Measurements from ENCODE around the gene CARM1.
"Not testable (repeated sequence)": the region's sequence is repeated elsewhere in the genome, so short reads cannot be mapped to it uniquely, and the experiment has no call there.

CARM1 gene

DNA sequence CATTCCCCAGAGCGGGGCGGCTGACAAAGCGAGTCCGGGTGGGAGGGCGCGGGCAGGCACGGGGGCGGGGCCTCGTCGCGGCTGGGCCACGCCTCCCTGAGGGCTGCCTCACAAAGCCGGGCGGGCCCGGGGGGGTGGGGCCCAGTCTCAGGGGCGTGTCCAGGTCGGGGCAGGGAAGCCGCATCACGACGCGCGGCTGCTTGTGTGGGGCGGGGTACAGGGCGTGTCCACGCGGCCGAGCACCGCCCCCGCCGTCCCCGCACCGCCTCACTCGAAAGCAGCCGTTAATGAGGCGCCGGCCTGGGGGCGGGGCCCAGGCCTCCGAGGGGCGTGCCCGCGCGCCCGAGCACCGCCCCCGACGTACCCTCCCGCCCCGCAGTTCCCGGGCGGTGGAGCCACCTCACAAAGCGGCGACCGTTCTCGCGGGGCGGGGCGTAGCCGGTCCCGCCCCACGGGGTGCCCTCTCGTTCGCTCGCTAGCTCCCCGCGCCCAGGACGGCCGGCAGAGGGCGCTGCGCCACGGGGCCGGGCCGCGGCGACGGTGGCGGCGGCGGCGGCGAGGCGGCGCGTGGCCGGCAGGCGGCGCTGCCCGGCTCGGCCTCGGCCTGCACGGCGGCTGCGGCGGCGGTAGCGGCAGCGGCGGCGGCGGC, at the start of gene CARM1:
TSS of gene CARM1 (plus strand) at position 599 of the 649 bp plus-strand sequence. CDS start 150 bp downstream, outside the sequence.
- peak; percentile 99 to 100 (median 100) for DNase-seq

DNA sequence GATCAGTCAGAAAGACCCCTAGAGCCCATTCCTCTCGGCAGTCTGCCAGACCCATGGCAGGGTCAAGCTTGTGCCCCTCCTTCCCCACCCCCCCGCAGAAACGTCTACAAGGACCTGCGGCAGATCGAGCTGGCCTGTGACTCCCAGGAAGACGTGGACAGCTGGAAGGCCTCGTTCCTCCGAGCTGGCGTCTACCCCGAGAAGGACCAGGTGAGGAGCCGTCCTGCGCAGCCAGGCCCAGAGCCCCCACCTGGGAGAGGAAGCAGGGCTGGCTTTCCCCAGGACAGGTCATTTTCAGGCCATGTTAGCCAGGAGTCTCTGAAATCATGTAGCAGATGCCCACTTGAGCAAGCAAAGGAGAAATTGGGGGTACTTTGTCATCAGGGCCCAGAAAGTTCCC, 47.7 kb upstream of the CARM1 start:
- no peak for DNase-seq

DNA sequence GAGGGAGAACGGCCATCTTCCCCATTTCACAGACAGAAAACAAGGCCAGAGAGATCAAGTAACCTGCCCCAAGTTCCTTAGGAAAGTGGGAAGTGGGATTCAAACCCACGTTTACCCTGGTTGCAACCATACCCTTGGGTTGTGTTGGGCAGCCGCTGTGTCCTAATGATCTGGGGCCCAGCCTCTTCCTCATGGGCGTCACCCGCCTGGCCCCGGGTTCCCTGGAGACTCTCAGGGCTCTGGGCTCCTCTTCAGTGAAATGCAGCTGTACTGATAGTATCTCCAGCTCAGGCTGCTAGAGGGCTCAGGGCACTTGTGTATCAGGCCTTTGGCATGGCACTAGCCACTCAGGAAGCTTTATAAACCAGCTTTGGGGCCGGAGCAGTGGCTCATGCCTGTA, 45.1 kb upstream of the CARM1 start:
- no peak for DNase-seq

DNA sequence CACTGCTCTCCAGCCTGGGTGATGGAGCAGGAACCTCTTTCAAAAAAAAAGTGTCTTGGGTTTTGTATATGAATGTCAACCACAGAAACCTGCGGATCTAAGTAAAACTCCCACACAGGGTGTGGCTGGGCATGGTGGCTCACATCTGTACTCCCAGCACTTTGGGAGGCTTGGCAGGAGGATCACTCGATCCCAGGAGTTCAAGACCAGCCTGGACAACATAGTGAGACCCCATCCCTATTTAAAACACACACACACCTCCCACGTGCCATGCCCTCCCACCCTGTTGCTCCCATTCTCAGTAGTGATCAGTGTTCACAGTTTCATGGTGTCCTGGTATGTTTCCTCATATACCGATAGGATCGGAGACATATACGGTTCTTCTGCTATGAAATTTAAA, 44.5 kb upstream of the CARM1 start:
- no peak for DNase-seq

DNA sequence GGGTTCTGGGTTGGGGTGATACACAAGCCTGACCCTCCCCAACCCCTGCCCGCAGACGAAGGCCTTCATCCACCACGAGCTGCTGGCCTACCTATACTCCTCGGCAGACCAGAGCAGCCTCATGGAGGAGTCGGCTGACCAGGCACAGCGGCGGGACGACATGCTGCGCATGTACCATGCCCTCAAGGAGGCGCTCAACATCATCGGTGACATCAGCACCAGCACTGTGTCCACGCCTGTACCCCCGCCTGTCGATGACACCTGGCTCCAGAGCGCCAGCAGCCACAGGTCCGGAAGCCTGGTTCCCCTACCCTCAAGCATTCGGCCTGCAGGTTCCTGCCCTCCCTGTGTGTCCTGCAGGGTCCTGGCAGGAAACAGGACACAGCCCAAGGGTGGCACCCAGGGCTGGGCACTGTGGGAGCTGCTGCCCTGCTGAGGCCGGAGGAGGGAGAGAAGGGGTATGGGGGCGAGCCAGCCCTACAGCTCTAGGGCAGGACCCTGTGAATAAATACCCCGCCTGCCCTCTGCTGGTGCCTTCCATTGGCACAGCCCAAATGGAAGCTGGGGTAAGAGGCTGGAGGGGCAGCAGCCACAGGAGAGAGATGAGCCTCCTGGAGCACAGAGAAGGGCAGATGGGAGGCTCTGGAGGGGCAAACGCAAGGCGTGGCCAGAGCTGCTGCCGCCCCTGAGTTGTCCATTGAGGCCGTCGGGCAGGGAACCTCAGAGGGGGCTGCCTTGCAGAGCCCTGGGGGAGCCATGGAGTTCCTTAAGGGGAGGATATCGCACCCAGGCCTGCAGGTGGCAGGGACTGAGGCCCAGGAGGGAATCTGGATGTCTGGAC, 42.2 kb upstream of the CARM1 start:
- no peak for DNase-seq

DNA sequence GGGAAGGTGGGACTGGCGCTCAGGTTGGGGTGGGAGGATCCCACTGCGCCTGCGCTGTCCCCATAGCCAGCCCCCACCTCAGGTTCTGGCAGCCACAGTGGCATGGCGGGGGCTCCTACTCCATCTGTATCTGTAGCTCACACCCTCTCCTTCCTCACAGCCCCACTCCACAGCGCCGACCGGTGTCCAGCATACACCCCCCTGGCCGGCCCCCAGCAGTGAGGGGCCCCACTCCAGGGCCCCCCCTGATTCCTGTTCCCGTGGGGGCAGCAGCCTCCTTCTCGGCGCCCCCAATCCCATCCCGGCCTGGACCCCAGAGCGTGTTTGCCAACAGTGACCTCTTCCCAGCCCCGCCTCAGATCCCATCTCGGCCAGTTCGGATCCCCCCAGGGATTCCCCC, 41.4 kb upstream of the CARM1 start:
- no peak for DNase-seq

DNA sequence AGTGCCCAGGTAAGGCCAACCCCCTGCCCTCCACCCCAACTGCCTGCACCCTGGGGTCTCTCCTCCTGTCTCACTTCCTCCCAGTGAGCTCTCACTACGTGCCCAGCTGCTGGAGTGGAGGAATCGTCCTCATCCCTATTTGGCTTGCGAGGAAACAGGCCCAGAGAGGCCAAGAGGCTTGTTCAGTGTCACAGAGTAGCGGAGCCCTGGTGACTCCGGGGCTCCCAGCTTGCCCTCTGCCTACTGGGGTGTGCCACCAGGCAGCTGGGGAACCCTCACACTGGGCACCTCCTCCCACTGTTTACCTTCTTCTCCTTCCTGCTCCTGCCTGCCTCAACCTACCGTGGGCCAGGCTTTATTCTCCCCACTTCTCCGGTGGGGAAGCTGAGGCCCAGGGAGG, 41.0 kb upstream of the CARM1 start:
- DNase-seq, result no peak

DNA sequence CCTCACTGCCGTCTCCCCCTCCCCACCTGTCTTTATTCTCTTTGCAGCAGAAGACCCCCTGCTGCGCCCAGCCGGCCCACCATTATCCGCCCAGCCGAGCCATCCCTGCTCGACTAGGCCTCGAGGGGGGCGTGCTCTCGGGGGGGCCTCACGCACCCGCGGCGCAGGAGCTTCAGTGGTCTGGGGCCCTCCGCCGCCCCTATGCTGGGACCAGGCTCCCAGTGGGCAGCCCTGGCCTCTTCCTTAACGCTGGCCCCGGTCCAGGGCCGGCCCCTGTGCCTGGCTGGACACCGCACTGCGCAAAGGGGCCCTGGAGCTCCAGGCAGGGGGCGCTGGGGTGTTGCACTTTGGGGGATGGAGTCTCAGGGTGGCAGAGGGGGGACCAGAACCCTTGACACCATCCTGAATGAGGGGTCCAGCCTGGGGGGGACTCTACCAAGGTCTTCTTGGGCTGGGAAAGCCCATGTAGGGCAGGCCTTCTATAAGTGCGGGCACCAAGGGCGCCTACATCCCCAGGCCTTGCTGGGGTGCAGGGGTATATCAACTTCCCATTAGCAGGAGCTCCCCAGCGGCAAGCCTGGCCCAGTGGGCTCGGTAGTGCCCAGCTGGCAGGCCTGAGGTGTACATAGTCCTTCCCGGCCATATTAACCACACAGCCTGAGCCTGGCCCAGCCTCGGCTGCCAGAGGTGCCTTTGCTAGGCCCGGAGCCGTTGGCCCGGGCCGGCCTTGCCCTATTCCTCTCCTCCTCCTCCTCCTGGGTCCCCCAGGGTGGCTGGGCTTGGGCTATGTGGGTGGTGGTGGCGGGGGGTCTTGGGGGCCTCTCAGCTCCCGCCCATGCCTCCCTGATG, 40.2 kb upstream of the CARM1 start:
- DNase-seq, result no peak

DNA sequence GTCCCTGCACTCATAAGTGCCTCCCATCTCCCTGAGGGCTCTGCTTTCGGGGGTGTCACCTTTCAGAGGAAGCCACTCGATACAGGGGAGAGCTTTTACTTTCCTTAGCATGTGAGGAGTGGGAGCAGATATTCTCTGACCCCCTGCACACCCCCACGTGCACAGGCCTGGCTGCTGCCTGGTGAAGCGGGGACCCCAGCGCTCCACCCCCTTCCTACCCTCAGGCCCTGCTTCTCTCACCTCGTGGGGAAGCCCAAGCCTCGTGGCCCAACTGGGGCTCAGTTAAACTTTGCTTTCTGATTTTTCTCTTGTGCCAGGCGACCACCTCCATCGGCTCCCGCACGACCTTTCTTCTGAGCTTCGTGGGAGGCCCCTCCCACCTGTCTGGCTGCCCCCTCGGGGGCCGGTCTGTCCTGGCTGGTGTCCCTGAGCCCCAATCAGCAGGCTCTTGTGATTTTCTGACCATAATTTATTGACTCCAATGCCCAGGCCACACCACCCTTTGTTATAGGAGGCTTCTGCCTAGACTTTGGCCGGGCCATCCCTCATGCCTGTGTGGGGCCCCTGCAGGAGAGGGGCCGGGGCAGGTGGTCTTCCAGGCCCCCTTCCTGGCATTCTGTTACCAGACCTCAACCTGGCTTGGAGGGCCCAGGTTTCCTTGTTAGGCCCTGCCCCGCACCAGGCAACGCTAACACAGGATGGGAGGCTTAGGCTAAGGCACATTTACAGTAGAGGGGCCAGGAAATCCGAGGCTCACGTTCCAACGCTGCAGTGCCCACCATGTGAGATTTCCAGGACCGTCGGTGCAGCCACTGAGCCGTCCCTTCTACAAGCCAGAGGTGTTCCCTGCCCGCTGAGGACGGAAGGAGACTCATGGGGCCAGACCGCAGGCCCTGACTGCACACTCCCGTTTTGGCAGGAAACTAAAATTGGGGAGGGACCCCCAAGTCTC, 39.1 kb upstream of the CARM1 start:
- DNase-seq, result no peak

DNA sequence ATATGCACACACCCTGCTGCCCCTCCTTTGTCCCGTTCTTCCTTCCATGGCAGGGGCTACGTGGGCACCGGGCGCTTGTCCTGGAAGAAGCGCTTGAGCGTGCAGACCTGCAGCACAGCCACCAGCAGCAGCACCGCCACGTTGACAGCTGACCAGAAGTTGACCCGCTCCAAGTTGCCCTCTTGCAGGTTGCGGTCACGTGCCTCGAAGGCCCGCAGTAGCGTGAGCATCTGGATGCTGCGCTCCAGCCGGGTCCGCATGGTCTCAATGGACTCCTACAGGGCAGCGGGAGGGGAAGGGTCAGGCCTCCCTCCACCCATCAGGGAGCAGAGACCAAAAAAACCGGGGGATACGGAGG, 38.4 kb upstream of the CARM1 start:
- no peak for DNase-seq

DNA sequence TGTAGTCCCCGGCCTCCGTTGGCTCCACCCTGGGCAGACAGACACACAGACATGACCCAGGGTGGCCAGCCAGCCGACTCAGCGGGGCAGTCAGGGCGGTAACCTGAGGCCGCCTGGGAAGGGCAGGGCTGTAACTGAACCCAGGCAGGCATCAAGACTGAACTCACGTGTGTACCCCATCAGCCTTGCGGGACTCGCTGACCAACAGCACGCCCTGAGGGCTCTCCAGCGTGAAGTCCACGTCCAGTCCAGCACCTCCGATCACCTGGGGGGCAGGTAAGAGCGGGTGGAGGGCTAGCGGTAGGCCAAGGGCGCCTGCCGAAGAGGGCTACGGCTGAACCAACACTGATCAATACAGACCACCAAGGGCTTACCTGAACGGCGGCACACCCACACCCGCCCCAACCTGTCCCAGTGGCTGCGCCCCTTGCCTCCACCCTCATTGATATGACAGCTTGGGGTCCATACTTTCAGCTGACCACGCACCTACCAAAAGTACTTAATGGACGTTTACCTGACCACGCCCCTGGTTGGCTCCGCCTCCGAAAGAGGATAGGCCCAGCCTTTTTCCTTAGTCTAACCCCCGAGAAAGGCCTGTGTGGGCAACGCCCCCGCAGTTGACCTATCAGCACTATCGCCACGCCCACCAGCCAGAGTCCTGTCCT, 36.1 kb upstream of the CARM1 start:
- no peak for DNase-seq

DNA sequence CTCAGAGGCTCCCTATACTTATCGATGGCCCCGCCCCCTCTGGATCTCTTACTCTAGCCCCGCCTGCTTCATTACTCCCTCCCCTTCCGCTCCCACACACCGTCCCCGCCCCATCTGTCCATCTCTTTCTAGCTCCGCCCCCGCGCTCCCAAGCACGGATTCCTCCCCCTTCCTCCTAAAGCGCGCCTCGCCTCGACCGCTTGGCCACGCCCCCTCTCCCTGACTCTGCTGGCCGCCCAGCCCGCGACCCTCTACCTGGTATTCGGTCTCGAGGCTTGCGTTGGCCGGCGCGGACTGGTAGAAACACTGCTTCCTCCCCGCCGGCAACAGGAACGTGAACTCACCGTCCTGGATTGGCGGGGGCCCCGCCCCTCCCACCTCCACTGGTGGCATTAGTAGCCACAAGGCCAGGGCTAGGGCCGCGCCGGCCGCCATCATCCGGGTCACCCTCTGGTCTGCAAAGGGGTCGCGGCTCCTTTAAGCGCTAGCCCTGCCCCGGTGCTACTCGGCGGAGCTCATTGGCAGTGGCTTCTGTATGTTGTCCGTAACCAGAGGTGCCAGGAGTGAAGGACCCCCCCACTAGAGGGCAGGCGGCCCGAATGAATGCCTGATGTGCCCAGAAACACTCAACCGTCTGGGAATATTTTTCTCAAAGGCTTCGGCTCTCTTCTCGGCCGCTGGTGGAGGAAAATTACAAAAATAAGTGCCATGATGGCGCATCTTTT, 35.4 kb upstream of the CARM1 start, which contains the start of gene TMED1:
TSS of gene TMED1 (minus strand) at position 459 of the 725 bp plus-strand sequence. CDS start at position 438, 21 bp downstream.
- DNase-seq, result peak; percentile 89 to 96 (median 94)

DNA sequence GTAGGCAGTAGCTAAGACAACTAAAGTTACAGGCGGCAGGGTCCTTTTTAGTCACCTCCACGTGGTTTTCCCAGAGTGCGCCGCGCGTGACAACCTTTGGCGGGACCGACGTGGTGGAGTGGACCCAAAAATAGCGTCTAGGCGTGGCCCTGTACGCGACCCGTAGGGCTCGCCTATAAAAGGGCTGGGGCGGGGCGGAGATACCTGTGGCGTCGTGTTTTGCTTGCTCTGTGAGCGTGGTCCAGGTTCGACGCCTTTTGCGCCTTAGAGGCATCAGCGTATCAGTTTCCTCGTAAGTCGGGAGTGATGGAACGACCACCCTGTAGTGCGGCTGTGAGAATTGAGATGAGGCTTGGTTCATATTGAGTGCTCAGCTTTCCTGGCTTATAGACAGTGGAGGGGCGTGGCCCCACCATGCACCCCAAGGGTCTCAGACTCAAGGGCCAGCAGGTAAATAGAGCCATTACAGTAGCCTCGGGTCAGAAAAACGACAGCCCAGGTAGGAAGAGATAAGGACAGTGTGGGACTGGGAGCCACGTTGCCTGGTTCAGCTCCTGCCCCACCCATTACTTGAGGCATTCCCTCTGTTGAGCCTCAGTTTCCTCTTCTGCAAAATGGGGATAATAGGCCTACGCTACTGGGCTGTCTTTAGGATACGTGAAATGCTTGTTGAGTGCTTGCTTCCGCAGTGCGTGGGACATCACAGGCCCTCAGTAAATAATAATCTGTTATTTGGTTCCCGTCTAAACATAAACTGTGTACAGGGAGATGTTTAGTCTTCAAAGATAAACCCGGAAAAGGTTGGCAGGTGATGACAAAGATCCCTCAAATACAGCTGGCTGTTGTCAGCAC, 34.6 kb upstream of the CARM1 start:
- peak in 2 of 6 experiments; percentile 76 to 78 for DNase-seq

DNA sequence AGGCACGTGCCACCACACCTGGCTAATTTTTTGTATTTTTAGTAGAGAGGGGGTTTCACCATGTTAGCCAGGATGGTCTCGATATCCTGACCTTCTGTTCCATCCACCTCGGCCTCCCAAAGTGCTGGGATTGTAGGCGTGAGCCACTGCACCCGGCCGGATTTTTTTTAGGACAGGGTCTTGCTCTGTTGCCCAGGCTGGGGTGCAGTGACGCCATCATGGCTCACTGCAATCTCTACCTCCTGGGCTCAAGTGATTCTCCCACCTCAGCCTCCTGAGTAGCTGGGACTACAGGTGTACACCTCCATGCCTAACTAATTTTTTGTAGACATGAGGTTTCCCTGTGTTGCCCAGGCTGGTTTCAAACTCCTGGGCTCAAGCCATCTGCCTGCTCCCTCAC, 33.7 kb upstream of the CARM1 start:
- not testable (repeated sequence) for DNase-seq

DNA sequence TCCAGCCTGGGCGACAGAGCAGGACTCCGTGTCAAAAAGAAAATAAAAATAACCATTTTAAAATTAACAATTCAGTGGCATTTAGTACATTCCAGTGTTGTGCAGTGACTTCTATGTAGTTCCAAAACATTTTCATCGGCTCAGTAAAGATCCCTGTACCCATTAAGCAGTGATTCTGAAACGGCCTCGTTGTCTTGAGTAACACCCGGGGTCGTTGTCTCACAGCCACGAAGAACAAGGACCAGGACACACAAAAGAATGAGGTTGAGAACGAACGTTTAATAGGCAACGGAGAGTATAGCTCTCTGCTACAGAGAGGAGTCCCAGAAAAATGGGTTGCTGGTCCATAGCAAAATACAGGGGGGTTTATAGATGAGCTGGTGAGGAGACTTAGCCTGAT, 33.0 kb upstream of the CARM1 start:
- DNase-seq, result no peak

DNA sequence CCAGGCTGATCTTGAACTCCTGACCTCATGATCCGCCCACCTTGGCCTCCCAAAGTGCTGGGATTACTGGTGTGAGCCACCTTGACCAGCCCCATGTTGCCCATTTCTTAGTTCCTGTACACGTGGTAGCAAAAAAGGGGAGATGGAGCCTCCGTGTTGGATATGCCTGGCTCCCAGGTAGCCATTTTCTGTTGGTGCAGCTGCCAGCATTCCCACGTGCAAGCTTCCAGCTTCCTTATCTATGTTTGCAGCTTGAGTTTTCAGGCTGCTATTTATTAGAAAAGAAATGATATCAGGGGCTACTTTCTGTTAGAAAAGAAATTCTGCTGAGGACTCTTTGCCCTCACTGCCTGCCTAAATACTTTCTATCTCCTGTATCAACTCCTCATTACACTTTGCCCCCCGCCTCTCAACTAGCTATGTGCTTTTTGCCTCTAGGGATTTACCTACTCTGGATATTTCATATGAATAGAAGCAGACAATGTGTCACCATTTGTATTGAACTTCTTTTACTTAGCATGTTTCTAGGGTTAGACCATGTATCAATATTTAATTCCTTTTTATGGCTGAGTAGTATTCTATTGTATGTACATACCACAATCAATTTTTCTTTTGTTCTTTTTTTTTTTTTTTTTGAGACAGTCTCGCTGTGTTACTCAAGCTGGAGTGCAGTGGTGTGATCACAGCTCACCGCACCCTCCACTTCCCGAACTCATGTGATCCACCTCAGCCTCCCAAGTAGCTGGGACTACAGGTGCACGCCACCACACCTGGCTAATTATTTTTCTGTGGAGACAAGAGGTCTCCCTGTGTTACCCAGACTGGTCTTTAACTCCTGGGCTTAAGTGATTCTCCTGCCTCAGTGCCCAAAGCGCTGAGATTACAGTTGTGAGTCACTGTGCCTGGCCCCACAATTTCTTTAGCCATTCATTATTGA, 32.0 kb upstream of the CARM1 start:
- DNase-seq, result no peak

DNA sequence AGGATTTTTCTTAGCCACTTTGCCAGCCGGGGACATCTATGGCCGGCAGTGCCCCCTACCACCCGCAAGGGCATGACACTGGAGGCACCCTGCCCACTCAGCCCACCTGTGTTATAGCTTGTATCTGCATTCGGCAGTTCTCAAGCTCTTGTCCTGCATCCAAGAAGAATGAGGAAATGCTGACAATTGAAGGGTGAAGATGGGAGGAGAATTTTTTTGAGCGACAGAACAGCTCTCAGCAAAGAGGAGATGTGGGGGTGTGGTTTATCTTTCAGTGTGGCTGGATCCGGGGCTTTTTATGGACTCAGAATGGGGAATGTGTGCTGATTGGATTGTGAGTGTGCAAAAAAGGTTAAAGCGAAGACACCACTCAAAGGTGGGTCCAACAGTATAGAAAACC, 28.6 kb upstream of the CARM1 start:
- DNase-seq, result no peak

DNA sequence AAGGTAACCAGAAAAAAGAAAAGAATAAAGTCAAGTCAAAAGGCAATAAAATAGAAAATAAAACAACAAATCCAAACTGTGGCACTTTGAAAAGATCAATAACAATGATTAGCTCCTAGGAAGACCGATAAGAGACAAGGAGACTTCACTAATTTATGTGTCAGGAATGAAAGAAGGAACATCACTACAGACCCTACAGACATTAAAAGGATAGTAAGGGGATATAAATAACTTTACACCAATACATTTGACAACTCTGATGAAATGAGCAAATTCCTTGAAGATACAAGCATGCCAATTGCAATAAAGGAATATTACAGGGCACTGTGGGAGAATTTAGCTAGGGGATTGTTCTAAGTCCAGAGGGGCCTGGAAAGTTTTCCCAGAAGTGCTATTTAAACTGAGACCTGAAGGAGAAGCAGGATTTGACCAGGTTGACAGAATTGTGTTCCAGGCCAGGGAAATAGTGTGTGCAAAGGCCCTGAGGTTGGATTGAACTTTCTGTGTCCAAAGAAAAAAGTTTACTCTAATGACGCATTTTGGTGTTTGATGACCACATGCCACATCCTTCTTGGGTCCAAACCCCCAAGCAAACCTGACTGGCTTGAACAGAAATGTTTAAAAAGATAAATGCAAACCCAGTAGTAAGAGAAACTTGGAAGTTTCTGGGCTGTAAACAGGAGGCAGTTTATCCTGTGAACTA, 24.7 kb upstream of the CARM1 start:
- no peak for DNase-seq

All from stimulated activated naive CD4-positive, alpha-beta T cell (primary cell).